ENCODE results near the gene HOXA7. TPM values are rescaled to one million over a fixed set of nuclear protein-coding genes. Genes with fewer than 3 reads are reported as not detected.

The HOXA7 gene
- total and polyA plus RNA-seq, 2 of the 8 experiments (the other 6 are each of a cell fraction or from before 2014, with no cell fraction given): 0.03 TPM; not detected in 1

- TF ChIP-seq RNF2 (IDR thresholded peaks at IDR 0.05; ENCODE audit: borderline replicate concordance, low read depth, low read length, missing control alignments, poor library complexity, severe bottlenecking): peak; percentile 94
- TF ChIP-seq RXRA (IDR thresholded peaks at IDR 0.05; ENCODE audit: insufficient read depth, low read depth, low read length): no peak
- no peak; the same call in 1 of the 2 replicates for TF ChIP-seq SUZ12 (IDR thresholded peaks at IDR 0.05; ENCODE audit: low read length)
- no peak for TF ChIP-seq GABPA (IDR thresholded peaks at IDR 0.05; ENCODE audit: borderline replicate concordance, insufficient read depth, low read length)
- TF ChIP-seq PHF8 (conservative IDR thresholded peaks at IDR 0.05; ENCODE audit: low read depth, low read length): no peak
- TF ChIP-seq TAF7 (optimal IDR thresholded peaks at IDR 0.05; ENCODE audit: borderline replicate concordance, low read depth, low read length): no peak
Observed at GRCh38 chr7:27151341-27151930, 5.0 kb downstream of the HOXA7 start (continued).

Measured in H1 (cell line).